Measurements from ENCODE around the gene APRT. TPM values are rescaled to one million over a fixed set of nuclear protein-coding genes. Genes with fewer than 3 reads are reported as not detected.
"Not testable (repeated sequence)": the region's sequence is repeated elsewhere in the genome, so short reads cannot be mapped to it uniquely, and the experiment has no call there.

Gene APRT
- total RNA-seq, 1 donor from 2014 or later: 85.2 TPM

GRCh38 chr16:88826070-88826840 is 14.5 kb upstream of the APRT start:
- Histone ChIP-seq H3K4me3 (no peak overlapping the region), H3K27me3 (no peaks in the 10 kb centered on the region), H3K27ac (no peak overlapping the region), H3K36me3 (peaks cover 20% of the 10 kb centered on the region), H3K9me3 (no peaks in the 10 kb centered on the region), H3K4me1 (no peaks in the 10 kb centered on the region)
- intact Hi-C loops (cut with DNase I): no loop called here
- no peak for TF ChIP-seq CTCF (IDR thresholded peaks at IDR 0.05)
- ATAC-seq (no peak), DNase-seq (no peak)

GRCh38 chr16:88825146-88825545 is 13.4 kb upstream of the APRT start:
- no peak overlapping the region for H3K27ac ChIP-seq
- ATAC-seq (no peak), DNase-seq (no peak)
- no peak overlapping the region for H3K4me3 ChIP-seq
- no peaks in the 10 kb centered on the region for H3K4me1 ChIP-seq
- TF ChIP-seq CTCF (IDR thresholded peaks at IDR 0.05): no peak
- no peaks in the 10 kb centered on the region for H3K27me3 ChIP-seq
- peaks cover 20% of the 10 kb centered on the region for H3K36me3 ChIP-seq
- intact Hi-C loops (cut with DNase I): no loop called here
- no peaks in the 10 kb centered on the region for H3K9me3 ChIP-seq

- H3K9me3 ChIP-seq: no peaks in the 10 kb centered on the region
- no peak overlapping the region for H3K27ac ChIP-seq
- peaks cover 20% of the 10 kb centered on the region for H3K36me3 ChIP-seq
- no peaks in the 10 kb centered on the region for H3K4me1 ChIP-seq
- no peak for TF ChIP-seq CTCF (IDR thresholded peaks at IDR 0.05)
- no peaks in the 10 kb centered on the region for H3K27me3 ChIP-seq
- DNase-seq (no peak), ATAC-seq (no peak)
- intact Hi-C loops (cut with DNase I): no loop called here
- no peak overlapping the region for H3K4me3 ChIP-seq
Observed at GRCh38 chr16:88824256-88825077, 12.7 kb upstream of the APRT start.

GRCh38 chr16:88823646-88824045 is 11.9 kb upstream of the APRT start:
- H3K4me3 ChIP-seq; ATAC-seq; intact Hi-C loops (cut with DNase I); H3K27ac ChIP-seq; H3K4me1 ChIP-seq; H3K9me3 ChIP-seq; DNase-seq; H3K27me3 ChIP-seq: not testable (repeated sequence)
- H3K36me3 ChIP-seq: peaks cover 20% of the 10 kb centered on the region

- ATAC-seq (no peak), DNase-seq (no peak)
- Histone ChIP-seq H3K9me3 (no peaks in the 10 kb centered on the region), H3K4me3 (no peak overlapping the region), H3K4me1 (no peaks in the 10 kb centered on the region), H3K36me3 (peaks cover 9% of the 10 kb centered on the region), H3K27ac (no peak overlapping the region), H3K27me3 (no peaks in the 10 kb centered on the region)
- TF ChIP-seq CTCF (IDR thresholded peaks at IDR 0.05): no peak
- intact Hi-C loops (cut with DNase I): no loop called here
Observed at GRCh38 chr16:88822281-88823040, 10.7 kb upstream of the APRT start.
